HG02840 (cell line): ENCODE results near the gene CCDC102A.
"Not testable (repeated sequence)": the region's sequence is repeated elsewhere in the genome, so short reads cannot be mapped to it uniquely, and the experiment has no call there.

ENCODE experiments used
- ATAC-seq: cut with Tn5 transposase; IDR thresholded peaks from one replicate; pipeline ENCODE4 v1.9.1; 2021; ENCODE audit warnings: mild to moderate bottlenecking, moderate library complexity, moderate number of reproducible peaks; ENCODE audit not compliant: unreplicated experiment, low FRiP score

Gene CCDC102A

DNA sequence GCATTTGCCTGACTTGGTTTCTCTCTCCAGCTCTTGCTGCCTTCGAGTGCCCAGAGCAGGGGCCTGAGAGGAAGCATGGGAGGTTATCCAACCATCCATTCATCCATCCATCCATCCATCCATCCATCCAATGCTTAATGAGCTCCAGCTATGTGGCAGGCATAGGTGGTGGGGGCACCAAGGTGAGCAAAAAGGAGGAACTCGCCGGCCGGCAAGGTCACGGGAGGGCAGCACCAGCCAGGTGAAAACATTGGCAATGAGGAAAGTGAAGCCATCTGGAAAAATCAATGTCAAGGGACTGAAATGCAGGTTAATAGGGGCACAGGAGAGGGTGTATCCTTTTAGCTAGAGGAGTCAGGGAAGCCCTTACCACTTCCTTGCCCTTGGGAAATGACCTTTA, 31.9 kb downstream of the CCDC102A start:
- ATAC-seq = no peak

DNA sequence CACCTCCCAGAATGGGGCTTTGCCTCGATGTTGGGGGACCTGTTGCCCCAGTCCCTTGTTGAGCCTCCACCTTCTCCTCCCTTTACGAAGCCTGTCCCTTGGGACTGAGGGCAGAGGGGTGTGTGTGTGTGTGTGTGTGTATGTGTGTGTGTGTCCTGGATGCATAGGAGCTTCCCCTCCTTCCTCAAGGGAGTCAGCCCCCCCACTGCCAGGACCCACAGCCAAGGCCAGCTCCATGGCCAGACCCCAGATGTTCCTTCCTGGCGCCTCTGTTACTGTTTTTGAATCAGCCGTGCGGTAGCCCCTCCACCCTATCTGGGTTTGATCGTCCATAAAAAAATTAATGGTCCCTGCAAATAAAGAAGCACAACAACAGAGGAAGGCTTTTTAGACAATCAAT, 32.4 kb downstream of the CCDC102A start:
- ATAC-seq = no peak

DNA sequence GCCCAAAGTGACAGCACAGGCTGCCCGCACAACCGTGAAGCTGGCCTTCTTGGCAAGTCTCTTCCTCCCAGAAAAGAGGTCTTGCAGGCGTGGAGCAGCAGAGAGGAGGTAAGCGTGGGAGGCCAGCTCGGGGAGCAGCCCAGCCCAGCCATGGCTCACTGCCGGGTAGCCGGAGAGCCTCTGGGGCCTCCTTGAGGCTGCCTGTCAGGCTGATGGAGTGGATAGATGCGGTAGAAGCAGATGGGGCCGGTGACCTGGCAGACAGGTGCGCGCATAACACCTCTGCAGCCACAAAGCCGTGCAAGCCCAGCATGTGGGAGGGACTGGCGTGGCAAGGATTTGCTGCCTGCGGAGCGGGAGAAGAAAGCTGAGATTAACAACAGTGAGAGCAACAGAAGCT, 33.0 kb downstream of the CCDC102A start:
- no peak for ATAC-seq

- no peak for ATAC-seq
These were observed 34.2 kb downstream of the CCDC102A start for GRCh38 chr16:57502048-57502775.

GRCh38 chr16:57501492-57501891, 34.9 kb downstream of the CCDC102A start:
- no peak for ATAC-seq

- no peak for ATAC-seq
These were observed 35.7 kb downstream of the CCDC102A start for GRCh38 chr16:57500578-57501111.

DNA sequence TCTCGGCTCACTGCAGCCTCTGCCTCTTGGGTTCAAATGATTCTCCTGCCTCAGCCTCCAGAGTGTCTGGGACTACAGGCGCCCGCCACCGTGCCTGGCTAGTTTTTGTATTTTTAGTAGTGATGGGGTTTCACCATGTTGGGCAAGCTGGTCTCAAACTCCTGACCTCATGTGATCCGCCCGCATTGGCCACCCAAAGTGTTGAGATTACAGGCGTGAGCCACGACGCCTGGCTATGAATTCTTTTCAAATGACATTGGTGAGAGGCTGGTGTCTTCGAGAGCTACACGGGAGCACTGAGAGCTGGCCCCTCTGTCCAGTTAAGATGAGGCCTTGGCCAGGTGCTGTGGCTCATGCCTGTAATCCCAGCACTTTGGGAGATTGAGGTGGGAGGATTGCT, 36.4 kb downstream of the CCDC102A start:
- ATAC-seq = not testable (repeated sequence)

- no peak for ATAC-seq
These were observed 38.3 kb downstream of the CCDC102A start for GRCh38 chr16:57498031-57498430.

- no peak for ATAC-seq
These were observed 39.2 kb downstream of the CCDC102A start for GRCh38 chr16:57497121-57497520.

GRCh38 chr16:57493767-57494166, 42.6 kb downstream of the CCDC102A start:
- no peak for ATAC-seq

DNA sequence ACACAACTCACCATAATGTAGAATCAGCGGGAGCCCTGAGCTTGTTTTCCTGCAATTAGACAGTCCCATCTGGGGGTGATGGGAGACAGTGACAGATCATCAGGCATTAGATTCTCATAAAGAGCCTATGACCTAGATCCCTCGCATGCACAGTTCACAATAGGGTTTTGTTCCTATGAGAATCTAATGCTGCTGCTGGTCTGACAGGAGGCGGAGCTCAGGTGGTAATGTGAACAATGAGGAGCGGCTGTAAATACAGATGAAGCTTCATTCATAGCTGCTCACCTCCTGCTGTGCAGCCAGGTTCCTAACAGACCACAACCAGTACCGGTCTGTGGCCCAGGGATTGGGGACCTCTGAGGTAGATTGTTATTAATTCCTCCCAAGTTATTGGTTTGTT, 47.1 kb downstream of the CCDC102A start:
- ATAC-seq = no peak

DNA sequence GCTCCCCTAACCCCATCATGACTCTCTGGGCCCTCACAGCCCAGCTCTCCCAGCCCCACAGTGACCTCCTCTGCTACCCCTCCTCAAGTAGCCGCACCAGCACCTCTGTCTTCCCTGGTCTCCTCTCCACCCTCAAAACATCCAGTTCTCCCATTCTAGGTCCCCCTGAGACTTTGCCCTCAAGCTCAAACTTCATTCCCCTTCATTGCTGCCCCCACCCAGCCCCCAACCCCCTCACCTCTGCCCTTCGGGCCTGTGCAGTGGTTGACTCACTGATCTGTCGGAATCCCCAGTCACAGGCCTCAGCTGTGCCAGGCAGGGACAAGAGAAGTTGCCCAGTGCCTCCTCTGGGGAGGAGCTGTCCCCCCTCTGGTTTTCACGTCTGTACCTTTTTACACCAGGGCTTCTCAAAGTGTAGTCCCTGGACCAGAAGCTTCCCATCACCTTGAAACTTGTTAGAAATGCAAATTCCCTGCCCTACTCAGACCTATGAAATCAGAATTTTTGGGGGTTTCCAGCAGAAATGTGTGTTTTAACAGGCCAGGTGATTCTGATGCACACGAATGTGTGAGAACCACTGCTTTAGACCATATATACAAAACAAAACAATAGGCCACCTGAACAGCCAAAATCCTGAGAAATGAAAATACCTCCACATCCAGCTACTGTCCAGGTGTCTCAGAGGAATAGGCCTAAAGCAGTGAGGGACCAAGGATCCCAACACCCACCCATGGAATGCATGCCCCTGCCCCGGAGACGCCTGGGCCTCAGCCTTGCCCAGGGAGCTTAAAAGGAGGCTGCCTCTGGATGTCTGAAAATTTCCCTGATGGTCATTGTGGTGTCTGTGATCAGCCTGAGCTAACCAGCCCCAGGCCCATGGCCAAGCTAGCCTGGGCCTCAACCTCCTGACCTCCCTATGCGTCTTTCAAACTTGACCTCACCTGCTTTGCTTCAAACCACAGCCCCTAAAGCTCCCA, 49.2 kb downstream of the CCDC102A start:
- ATAC-seq = no peak

GRCh38 chr16:57485916-57486857, 50.2 kb downstream of the CCDC102A start, which contains the start of gene DOK4:
Gene DOK4 (minus strand): TSS chr16:57486493. CDS start chr16:57479507, 6,986 bp downstream.
- ATAC-seq = peak; percentile 65

- no peak for ATAC-seq
These were observed 51.1 kb downstream of the CCDC102A start for GRCh38 chr16:57485091-57485915.

- no peak for ATAC-seq
These were observed 51.8 kb downstream of the CCDC102A start for GRCh38 chr16:57484515-57485005.

GRCh38 chr16:57483725-57484514, 52.5 kb downstream of the CCDC102A start:
- ATAC-seq = no peak

DNA sequence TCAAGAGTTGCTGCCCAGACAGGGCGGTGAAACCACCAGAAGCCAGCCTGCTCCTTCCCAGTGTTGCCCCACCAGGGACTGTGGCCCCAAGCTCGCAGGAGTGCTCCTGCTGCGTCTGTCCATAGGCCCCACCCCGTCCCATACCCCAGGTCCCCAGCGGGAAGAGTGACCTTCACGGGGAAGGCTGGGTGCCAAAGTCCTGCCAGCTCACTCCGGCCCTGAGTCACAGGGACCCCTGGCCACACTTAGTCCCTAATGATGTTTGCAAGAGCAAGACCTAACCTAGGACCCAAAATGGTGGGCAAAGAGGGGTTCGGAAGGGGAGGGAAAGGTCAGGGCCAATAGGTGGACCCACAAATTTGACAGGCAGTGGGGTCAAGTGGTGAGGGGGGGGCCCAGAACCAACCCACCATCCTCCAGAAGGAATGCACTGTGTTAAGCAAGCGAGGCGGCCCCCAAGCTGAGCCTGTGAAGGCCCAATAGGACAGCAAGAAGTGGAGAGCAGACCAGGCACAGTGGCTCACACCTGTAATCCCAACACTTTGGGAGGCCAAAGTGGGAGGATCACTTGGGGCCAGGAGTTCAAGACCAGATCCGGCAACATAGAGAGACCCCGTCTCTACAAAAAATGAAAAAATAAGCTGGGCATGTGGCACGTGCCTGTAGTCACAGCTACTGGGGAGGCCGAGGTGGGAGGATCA, 53.4 kb downstream of the CCDC102A start:
- ATAC-seq = no peak

DNA sequence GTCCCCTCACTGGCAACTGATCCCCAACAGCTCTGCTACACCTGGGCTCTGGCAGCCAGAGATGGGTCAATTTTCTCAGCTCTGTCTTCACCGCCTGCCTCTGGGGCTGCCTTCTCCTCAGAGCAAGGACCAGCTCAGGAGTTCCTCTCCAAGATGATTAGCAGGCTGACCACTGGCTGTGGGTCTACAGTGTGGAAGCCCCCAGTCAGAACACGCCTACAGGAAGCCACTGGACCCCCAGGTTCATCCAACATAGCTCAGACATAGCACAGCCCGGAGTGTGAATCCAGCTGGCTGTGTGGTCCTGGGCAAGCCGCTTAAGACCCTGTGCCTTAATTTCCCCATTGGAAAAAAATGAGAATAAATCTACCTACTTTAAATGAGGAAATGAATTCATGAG, 55.0 kb downstream of the CCDC102A start:
- no peak for ATAC-seq
